SK-N-SH treated with all-trans-retinoic acid at 6 μM for 48 hours (cell line): Measurements from ENCODE around the gene LONP2.

ENCODE experiments used
- ATAC-seq: fragments of 200-7000 bp; cut with Tn5 transposase; 3 replicates; pipeline ENCODE4 v1.9.1; 2020; ENCODE audit warnings: mild to moderate bottlenecking, moderate library complexity
- ARNTL ChIP-seq: fragments of 450-650 bp; formaldehyde crosslinking; IDR thresholded peaks from 2 replicates; pipeline ENCODE4 v1.5.0; 2020; ENCODE audit warnings: low read depth, mild to moderate bottlenecking, moderate library complexity, borderline replicate concordance
- BACH2 ChIP-seq: fragments of 250-450 bp; sonication (Bioruptor Pico); IDR thresholded peaks from 2 replicates; pipeline ENCODE4 v1.9.0; 2021; ENCODE audit warnings: mild to moderate bottlenecking, borderline replicate concordance
- CSRNP3 ChIP-seq: fragments of 250-450 bp; sonication (Bioruptor Pico); IDR thresholded peaks from 2 replicates; pipeline ENCODE4 v1.5.1; 2021; ENCODE audit warnings: mild to moderate bottlenecking, moderate library complexity
- ESRRG ChIP-seq: fragments of 250-450 bp; sonication (Bioruptor Pico); IDR thresholded peaks from 2 replicates; pipeline ENCODE4 v1.6.1; 2021; ENCODE audit warnings: mild to moderate bottlenecking
- GLIS3 ChIP-seq: fragments of 250-450 bp; sonication (Bioruptor Pico); IDR thresholded peaks from 2 replicates; pipeline ENCODE4 v1.5.0; 2020; ENCODE audit warnings: mild to moderate bottlenecking, moderate library complexity
- ISL1 ChIP-seq: fragments of 250-450 bp; sonication (Bioruptor Pico); IDR thresholded peaks from 2 replicates; pipeline ENCODE4 v2.1.2; 2022; ENCODE audit warnings: mild to moderate bottlenecking, moderate library complexity
- OSR1 ChIP-seq: fragments of 250-450 bp; sonication (Bioruptor Pico); IDR thresholded peaks from 2 replicates; pipeline ENCODE4 v1.8.0; 2022; ENCODE audit warnings: moderate library complexity, mild to moderate bottlenecking, inconsistent platforms
- PATZ1 ChIP-seq: fragments of 250-450 bp; sonication (Bioruptor Pico); IDR thresholded peaks from 2 replicates; pipeline ENCODE4 v1.8.0; 2020; ENCODE audit warnings: mild to moderate bottlenecking, moderate library complexity, borderline replicate concordance
- POU6F1 ChIP-seq: fragments of 250-450 bp; sonication (Bioruptor Pico); IDR thresholded peaks from 2 replicates; pipeline ENCODE4 v1.8.0; 2021; ENCODE audit warnings: low read depth, mild to moderate bottlenecking, moderate library complexity, borderline replicate concordance
- PPARA ChIP-seq: fragments of 250-450 bp; sonication (Bioruptor Pico); IDR thresholded peaks from 2 replicates; pipeline ENCODE4 v1.5.0; 2020; ENCODE audit warnings: mild to moderate bottlenecking, borderline replicate concordance
- RARB ChIP-seq: fragments of 250-450 bp; sonication (Bioruptor Pico); IDR thresholded peaks from 2 replicates; pipeline ENCODE4 v1.8.0; 2021; ENCODE audit warnings: mild to moderate bottlenecking, moderate library complexity
- SNAI2 ChIP-seq: fragments of 250-450 bp; sonication (Bioruptor Pico); IDR thresholded peaks from 2 replicates; pipeline ENCODE4 v1.5.0; 2020; ENCODE audit warnings: mild to moderate bottlenecking, moderate library complexity
- TCF4 ChIP-seq: fragments of 250-450 bp; sonication (Bioruptor Pico); IDR thresholded peaks from 2 replicates; pipeline ENCODE4 v1.8.0; 2021; ENCODE audit warnings: mild to moderate bottlenecking, moderate library complexity, borderline replicate concordance
- TOX ChIP-seq: fragments of 250-450 bp; sonication (Bioruptor Pico); IDR thresholded peaks from 2 replicates; pipeline ENCODE4 v1.8.0; 2021; ENCODE audit warnings: mild to moderate bottlenecking, moderate library complexity, borderline replicate concordance
- TSHZ2 ChIP-seq: fragments of 250-450 bp; sonication (Bioruptor Pico); IDR thresholded peaks from 2 replicates; pipeline ENCODE4 v1.5.0; 2020; ENCODE audit warnings: mild to moderate bottlenecking, moderate library complexity
- ZFP3 ChIP-seq: fragments of 250-450 bp; sonication (Bioruptor Pico); IDR thresholded peaks from 2 replicates; pipeline ENCODE4 v1.5.0; 2020; ENCODE audit warnings: mild to moderate bottlenecking, moderate library complexity
- ZFP30 ChIP-seq: fragments of 450-650 bp; formaldehyde crosslinking; IDR thresholded peaks from 2 replicates; pipeline ENCODE4 v1.5.0; 2022; ENCODE audit warnings: mild to moderate bottlenecking, moderate library complexity
- ZNF565 ChIP-seq: fragments of 450-650 bp; formaldehyde crosslinking; conservative IDR thresholded peaks from 2 replicates; pipeline ENCODE4 v1.5.0; 2020; ENCODE audit warnings: low read depth, mild to moderate bottlenecking, moderate library complexity
- ZNF70 ChIP-seq: fragments of 450-650 bp; formaldehyde crosslinking; IDR thresholded peaks from 2 replicates; pipeline ENCODE4 v1.5.0; 2020; ENCODE audit warnings: mild to moderate bottlenecking, moderate library complexity
- ZNF8 ChIP-seq: fragments of 450-650 bp; formaldehyde crosslinking; IDR thresholded peaks from 2 replicates; pipeline ENCODE4 v1.5.0; 2020; ENCODE audit warnings: mild to moderate bottlenecking, moderate library complexity
- TF ChIP-seq, protein P1 (sequence below): fragments of 250-450 bp; sonication (Bioruptor Pico); IDR thresholded peaks from 2 replicates; pipeline ENCODE4 v1.5.1; 2020; ENCODE audit warnings: low read depth, mild to moderate bottlenecking, moderate library complexity

The LONP2 gene

GRCh38 chr16:48203974-48204824 lies 39.9 kb upstream of the LONP2 start:
- no peak for TF ChIP-seq BACH2
- TF ChIP-seq ZFP3: no peak
- no peak for TF ChIP-seq ZNF8 (CRISPR knock-in tag)
- TF ChIP-seq OSR1 (CRISPR knock-in tag): no peak
- no peak for TF ChIP-seq GLIS3 (CRISPR knock-in tag)
- no peak for TF ChIP-seq SNAI2 (CRISPR knock-in tag)
- TF ChIP-seq PATZ1 (CRISPR knock-in tag): no peak
- no peak for TF ChIP-seq PPARA (CRISPR knock-in tag)
- no peak for TF ChIP-seq ESRRG
- TF ChIP-seq ISL1: no peak
- TF ChIP-seq TOX (CRISPR knock-in tag): no peak
- no peak for TF ChIP-seq ZNF70
- TF ChIP-seq ZFP30 (CRISPR knock-in tag): no peak
- TF ChIP-seq ZNF565: no peak
- no peak for TF ChIP-seq TSHZ2
- TF ChIP-seq ARNTL (CRISPR knock-in tag): no peak
- TF ChIP-seq CSRNP3 (CRISPR knock-in tag): no peak
- no peak for TF ChIP-seq POU6F1 (CRISPR knock-in tag)
- TF ChIP-seq TCF4 (CRISPR knock-in tag): no peak
- TF ChIP-seq, all 23 proteins: peak for 0
- ATAC-seq: no peak

DNA sequence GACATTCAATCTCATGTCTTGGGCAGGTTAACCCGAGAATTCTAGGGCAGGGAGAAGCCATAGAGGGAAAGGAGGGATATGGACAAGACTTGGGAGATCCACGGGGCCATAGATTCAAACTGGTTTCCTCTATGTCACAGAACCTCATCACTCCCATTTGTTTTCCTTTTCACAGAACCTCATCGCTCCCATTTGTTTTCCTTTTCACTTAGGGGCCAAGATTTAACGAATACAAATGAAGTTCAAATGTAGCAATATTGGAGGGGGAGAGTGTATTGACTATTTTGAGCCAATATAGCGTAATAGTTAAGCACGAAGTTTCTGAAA lies 39.3 kb upstream of the LONP2 start:
- ATAC-seq: no peak
- no peak for TF ChIP-seq CSRNP3 (CRISPR knock-in tag)
- no peak for TF ChIP-seq TOX (CRISPR knock-in tag)
- no peak for TF ChIP-seq ESRRG
- TF ChIP-seq GLIS3 (CRISPR knock-in tag): no peak
- no peak for TF ChIP-seq RARB (CRISPR knock-in tag)
- TF ChIP-seq ZFP30 (CRISPR knock-in tag): no peak
- TF ChIP-seq ZNF70: no peak
- no peak for TF ChIP-seq BACH2
- TF ChIP-seq, protein P1, sequence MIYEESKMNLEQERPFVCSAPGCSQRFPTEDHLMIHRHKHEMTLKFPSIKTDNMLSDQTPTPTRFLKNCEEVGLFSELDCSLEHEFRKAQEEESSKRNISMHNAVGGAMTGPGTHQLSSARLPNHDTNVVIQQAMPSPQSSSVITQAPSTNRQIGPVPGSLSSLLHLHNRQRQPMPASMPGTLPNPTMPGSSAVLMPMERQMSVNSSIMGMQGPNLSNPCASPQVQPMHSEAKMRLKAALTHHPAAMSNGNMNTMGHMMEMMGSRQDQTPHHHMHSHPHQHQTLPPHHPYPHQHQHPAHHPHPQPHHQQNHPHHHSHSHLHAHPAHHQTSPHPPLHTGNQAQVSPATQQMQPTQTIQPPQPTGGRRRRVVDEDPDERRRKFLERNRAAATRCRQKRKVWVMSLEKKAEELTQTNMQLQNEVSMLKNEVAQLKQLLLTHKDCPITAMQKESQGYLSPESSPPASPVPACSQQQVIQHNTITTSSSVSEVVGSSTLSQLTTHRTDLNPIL: no peak
- TF ChIP-seq SNAI2 (CRISPR knock-in tag): no peak
